IPS-20b (cell line): ENCODE results near the gene FAM210A.
A peak's percentile ranks its signal among the peaks of the same experiment; 100 is the strongest.

Source experiments
- H3K27ac ChIP-seq: one replicate; pipeline ENCODE4 v1.5.1; 2013; ENCODE audit warnings: low read length
- H3K27me3 ChIP-seq: 2 replicates; pipeline ENCODE4 v1.6.1; 2013; ENCODE audit warnings: mild to moderate bottlenecking, low read length, inconsistent platforms; ENCODE audit not compliant: insufficient read depth
- H3K36me3 ChIP-seq: 2 replicates; pipeline ENCODE4 v1.6.1; 2013; ENCODE audit warnings: low read depth, mild to moderate bottlenecking, inconsistent platforms, low read length, moderate library complexity; ENCODE audit not compliant: insufficient read depth
- H3K4me1 ChIP-seq: 2 replicates; pipeline ENCODE4 v1.6.1; 2013; ENCODE audit warnings: mild to moderate bottlenecking, control low read depth, inconsistent platforms, low read length, moderate library complexity; ENCODE audit not compliant: insufficient read depth
- H3K4me3 ChIP-seq: 2 replicates; pipeline ENCODE4 v1.5.1; 2013; ENCODE audit warnings: mild to moderate bottlenecking, low read length, inconsistent platforms
- H3K9ac ChIP-seq: 2 replicates; pipeline ENCODE4 v1.6.1; 2013; ENCODE audit warnings: low read depth, mild to moderate bottlenecking, inconsistent platforms, low read length, moderate library complexity
- H3K9me3 ChIP-seq: 2 replicates; pipeline ENCODE4 v1.6.1; 2013; ENCODE audit warnings: mild to moderate bottlenecking, low read depth, low read length, inconsistent platforms; ENCODE audit not compliant: insufficient read depth

FAM210A gene

GRCh38 chr18:13726972-13727331 lies 594 bp upstream of the FAM210A start:
- no peaks in the 10 kb centered on the region for H3K27me3 ChIP-seq
- peaks cover 6% of the 10 kb centered on the region; the same call in 1 of the 2 replicates for H3K36me3 ChIP-seq
- H3K27ac ChIP-seq: peak overlapping the region; percentile 78
- peak overlapping the region; percentile 93 for H3K9ac ChIP-seq
- no peaks in the 10 kb centered on the region for H3K9me3 ChIP-seq
- H3K4me1 ChIP-seq: peaks cover 6% of the 10 kb centered on the region; the same call in 1 of the 2 replicates
- H3K4me3 ChIP-seq: peak overlapping the region; percentile 96

DNA sequence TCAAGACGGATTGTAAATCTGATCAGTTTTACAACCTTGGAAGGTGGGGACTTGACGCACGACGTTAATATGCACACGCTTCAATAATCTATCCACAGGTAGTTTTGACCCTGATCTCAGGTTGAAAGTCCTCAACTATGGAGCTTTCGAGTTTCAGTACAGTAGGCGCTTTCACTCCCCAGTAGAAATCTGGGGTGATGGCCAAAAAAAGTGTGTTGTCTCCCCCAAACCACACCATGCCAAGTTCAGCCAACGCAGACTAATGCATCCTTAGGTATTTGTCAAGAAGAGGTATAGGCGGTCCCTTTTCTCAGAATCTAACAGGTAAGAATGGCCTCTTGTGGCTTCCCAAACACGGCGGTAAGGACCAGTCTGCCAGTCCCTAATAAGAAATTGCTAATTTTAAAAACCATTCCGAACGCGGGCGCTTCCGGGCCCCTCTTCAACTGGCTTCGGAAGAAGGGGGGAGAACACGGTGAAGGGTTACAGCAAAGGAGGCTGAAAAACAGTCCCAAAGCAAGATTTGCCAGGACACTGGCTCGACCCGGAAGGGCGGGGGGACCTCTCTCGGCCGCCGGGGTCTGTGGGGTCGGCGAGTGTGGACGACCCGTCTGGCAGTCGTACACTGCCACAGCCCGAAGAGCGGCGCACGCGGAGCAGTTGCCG lies 659 bp downstream of the FAM210A start:
- no peaks in the 10 kb centered on the region for H3K36me3 ChIP-seq
- no peaks in the 10 kb centered on the region for H3K27me3 ChIP-seq
- H3K4me3 ChIP-seq: peak overlapping the region; percentile 96
- H3K9me3 ChIP-seq: no peaks in the 10 kb centered on the region
- peak overlapping the region; percentile 80; the same call in 1 of the 2 replicates for H3K9ac ChIP-seq
- no peak overlapping the region for H3K27ac ChIP-seq
- peaks cover 6% of the 10 kb centered on the region; the same call in 1 of the 2 replicates for H3K4me1 ChIP-seq

GRCh38 chr18:13720847-13721246 lies 5.5 kb downstream of the FAM210A start:
- Histone ChIP-seq H3K27me3 (no peaks in the 10 kb centered on the region), H3K36me3 (no peaks in the 10 kb centered on the region), H3K9ac (no peak overlapping the region), H3K27ac (no peak overlapping the region), H3K4me3 (no peak overlapping the region), H3K9me3 (no peaks in the 10 kb centered on the region), H3K4me1 (peaks cover 6% of the 10 kb centered on the region; the same call in 1 of the 2 replicates)

DNA sequence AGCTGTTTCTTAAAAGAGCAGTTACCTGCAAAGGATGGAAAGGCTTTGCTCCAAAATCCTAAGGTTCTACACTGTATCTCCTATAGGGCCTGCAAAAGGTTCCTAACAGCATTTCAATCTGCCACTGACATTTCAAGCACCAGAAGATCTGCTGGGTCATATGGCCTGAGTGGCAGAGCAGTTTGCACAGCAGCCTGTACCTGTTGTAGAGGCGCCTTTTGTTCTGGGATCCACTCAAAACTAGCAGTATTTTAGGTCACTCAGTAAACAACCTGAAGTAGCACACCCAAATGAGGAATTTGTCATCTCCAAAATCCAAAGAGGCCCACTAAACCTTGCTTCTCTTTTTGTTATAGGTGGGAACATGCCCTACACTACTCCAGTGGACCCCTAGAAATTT lies 6.2 kb downstream of the FAM210A start:
- Histone ChIP-seq H3K9me3 (no peaks in the 10 kb centered on the region), H3K9ac (no peak overlapping the region), H3K27me3 (no peaks in the 10 kb centered on the region), H3K4me1 (peaks cover 2% of the 10 kb centered on the region; the same call in 1 of the 2 replicates), H3K4me3 (no peak overlapping the region), H3K36me3 (no peaks in the 10 kb centered on the region), H3K27ac (no peak overlapping the region)

DNA sequence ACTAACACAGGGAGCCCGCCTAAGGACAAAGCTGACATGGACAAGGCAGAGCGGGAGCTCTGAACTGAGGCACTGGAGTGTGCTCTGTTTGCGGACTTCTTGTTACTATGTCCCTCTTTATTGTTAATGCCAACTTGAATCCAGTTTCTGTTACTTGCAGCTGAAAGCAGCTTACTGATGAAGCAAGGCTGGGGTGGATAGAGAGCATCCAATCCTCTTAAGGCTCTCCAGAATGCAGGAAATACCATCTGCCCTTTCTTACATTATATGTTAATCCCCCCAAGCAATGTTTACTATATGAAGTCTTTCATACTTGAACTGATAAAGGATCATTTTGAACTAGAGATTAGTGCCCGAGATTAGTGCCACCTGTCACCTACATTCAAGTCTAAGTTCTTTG lies 9.4 kb downstream of the FAM210A start:
- Histone ChIP-seq H3K4me1 (peaks cover 11% of the 10 kb centered on the region; the same call in 1 of the 2 replicates), H3K36me3 (no peaks in the 10 kb centered on the region), H3K27me3 (no peaks in the 10 kb centered on the region), H3K9ac (no peak overlapping the region), H3K4me3 (no peak overlapping the region), H3K9me3 (no peaks in the 10 kb centered on the region), H3K27ac (no peak overlapping the region)

DNA sequence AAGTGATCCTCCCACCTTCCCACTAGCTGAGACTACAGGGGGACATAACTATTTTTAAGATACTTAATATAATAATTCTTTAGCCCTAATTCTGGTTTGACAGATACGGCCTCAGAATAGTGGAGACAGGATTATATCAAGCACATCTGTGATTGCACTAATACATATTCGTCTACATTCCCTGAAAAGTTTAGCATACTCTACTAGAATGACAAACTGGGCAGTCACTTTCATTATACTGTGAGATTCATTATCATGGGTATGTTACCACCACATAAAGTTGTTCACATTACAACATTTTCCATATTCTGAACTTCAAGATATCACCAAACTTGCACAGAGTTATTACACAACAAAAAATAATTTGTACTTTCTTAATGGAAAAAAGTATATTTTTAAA lies 11.0 kb downstream of the FAM210A start:
- Histone ChIP-seq H3K4me1 (peaks cover 11% of the 10 kb centered on the region; the same call in 1 of the 2 replicates), H3K27me3 (no peaks in the 10 kb centered on the region), H3K9ac (no peak overlapping the region), H3K36me3 (no peaks in the 10 kb centered on the region), H3K4me3 (no peak overlapping the region), H3K9me3 (no peaks in the 10 kb centered on the region), H3K27ac (no peak overlapping the region)

- Histone ChIP-seq H3K9me3 (no peaks in the 10 kb centered on the region), H3K27me3 (no peaks in the 10 kb centered on the region), H3K4me1 (peaks cover 11% of the 10 kb centered on the region; the same call in 1 of the 2 replicates), H3K27ac (no peak overlapping the region), H3K4me3 (no peak overlapping the region), H3K36me3 (no peaks in the 10 kb centered on the region), H3K9ac (no peak overlapping the region)
These were observed 12.8 kb downstream of the FAM210A start for GRCh38 chr18:13713455-13714055.

- Histone ChIP-seq H3K27me3 (no peaks in the 10 kb centered on the region), H3K27ac (no peak overlapping the region), H3K4me1 (peaks cover 11% of the 10 kb centered on the region; the same call in 1 of the 2 replicates), H3K9me3 (no peaks in the 10 kb centered on the region), H3K9ac (no peak overlapping the region), H3K36me3 (no peaks in the 10 kb centered on the region), H3K4me3 (no peak overlapping the region)
These were observed 13.8 kb downstream of the FAM210A start for GRCh38 chr18:13712400-13713131.

DNA sequence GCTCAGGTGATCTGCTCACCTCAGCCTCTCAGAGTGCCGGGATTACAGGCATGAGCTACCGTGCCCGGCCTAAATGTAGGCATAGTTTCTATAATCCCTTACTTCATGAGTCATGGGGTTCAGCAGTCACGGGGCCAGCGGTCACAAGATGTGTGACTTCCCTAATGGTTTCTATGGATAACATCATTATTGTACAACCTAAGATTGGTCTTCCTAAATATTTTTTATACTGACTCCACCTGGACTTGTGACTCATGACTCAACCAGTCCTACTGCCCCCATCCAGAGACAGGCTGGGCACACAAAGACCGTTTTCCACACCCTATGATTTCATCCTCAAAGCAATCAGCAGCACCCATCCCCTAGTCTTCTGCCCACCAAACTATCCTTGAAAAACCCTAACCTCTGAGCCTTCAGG lies 15.9 kb downstream of the FAM210A start:
- peaks cover 11% of the 10 kb centered on the region; the same call in 1 of the 2 replicates for H3K4me1 ChIP-seq
- no peaks in the 10 kb centered on the region for H3K27me3 ChIP-seq
- H3K9ac ChIP-seq: no peak overlapping the region
- H3K4me3 ChIP-seq: no peak overlapping the region
- no peak overlapping the region for H3K27ac ChIP-seq
- H3K36me3 ChIP-seq: peaks cover 5% of the 10 kb centered on the region; the same call in 1 of the 2 replicates
- H3K9me3 ChIP-seq: peaks cover 15% of the 10 kb centered on the region

GRCh38 chr18:13703899-13704298 lies 22.5 kb downstream of the FAM210A start:
- Histone ChIP-seq H3K9ac (no peak overlapping the region), H3K4me3 (no peak overlapping the region), H3K27me3 (no peaks in the 10 kb centered on the region), H3K4me1 (no peaks in the 10 kb centered on the region), H3K9me3 (peaks cover 65% of the 10 kb centered on the region), H3K27ac (no peak overlapping the region), H3K36me3 (peaks cover 5% of the 10 kb centered on the region)

- Histone ChIP-seq H3K9me3 (peaks cover 48% of the 10 kb centered on the region), H3K27ac (no peak overlapping the region), H3K4me1 (no peaks in the 10 kb centered on the region), H3K36me3 (no peaks in the 10 kb centered on the region; the same call in 1 of the 2 replicates), H3K27me3 (no peaks in the 10 kb centered on the region), H3K9ac (no peak overlapping the region), H3K4me3 (no peak overlapping the region)
These were observed 26.2 kb downstream of the FAM210A start for GRCh38 chr18:13700153-13700552.
